Stimulated activated CD4-positive, alpha-beta T cell treated with anti-CD3 and anti-CD28 coated beads, Interleukin-1b, Interleukin-23, amount 100 ng/mL, for 1 hour (primary cell): Measurements from ENCODE around the gene CRELD2.

Experiments used
- DNase-seq, 2 donors: peaks; one replicate each; pipeline ENCODE4 v3.0.0-alpha.2; 2020; ENCODE audit warnings: low read depth in 2 of 2

The CRELD2 gene

DNA sequence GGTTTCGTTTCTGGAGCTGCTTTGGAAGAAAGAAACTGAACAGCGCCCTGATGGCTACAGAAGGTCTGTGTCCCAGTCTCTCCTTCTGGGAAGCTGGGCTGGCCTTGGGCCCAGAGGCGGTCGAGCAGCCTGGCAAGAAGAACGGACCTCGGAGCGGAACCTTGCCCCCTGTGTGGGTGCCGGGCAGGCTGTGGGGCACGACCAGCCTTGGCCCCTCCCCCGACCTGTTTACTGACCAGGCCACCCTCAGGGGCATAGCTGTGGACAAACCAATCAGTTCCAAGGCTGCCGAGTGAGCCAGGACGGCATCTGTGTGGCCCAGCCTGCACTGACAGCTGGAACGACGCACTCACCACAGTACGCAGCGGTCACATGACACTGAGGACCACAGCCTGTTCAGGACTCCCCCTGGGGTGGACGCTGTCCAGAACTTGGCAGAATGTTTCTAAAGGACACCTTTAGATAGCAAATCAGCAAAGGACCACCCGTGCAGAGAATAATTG is 49.3 kb downstream of the CRELD2 start:
- no peak for DNase-seq

- no peak for DNase-seq
These were observed 49.9 kb downstream of the CRELD2 start for GRCh38 chr22:49968313-49968830.

DNA sequence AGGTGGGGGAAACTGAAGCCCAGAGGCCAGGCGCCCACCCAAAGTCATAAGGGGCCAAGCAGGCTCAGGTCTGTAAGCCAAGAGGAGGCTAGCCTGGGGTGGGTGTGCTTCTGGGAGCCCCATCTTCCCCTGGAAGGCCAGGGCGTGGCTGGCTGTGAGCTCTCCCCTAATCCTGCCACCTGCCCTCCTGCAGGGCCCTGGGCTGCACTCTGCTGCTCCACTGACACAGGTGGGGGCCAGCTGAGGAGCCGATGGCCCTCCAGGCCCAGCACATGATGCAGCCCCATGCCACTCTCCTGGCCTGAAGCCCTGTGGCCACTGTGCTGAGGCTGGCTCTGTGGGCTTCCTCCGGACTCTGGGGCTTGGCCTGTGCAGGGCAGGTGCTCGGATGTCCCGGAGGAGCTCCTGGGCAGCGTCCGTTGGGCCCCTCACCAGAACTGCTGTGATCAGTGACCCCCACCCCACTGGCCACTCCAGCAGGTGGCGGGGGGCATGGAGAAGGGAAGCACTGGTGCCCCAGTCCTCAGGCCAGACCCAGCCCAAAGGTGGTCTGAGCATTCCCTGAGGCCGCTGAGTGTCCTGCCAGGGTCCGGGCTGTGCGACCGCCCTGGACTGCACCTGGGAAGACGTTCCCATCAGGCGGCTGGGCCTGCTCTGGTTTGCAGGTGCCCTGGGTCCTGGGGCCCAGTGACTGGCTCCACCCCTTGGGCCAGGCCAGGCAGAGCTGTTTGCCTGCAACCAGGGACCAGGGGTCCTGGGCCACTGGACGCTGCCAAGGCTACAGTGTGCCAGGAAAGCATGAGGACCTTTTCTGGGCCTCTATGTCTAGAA is 50.6 kb downstream of the CRELD2 start:
- DNase-seq, result no peak

DNA sequence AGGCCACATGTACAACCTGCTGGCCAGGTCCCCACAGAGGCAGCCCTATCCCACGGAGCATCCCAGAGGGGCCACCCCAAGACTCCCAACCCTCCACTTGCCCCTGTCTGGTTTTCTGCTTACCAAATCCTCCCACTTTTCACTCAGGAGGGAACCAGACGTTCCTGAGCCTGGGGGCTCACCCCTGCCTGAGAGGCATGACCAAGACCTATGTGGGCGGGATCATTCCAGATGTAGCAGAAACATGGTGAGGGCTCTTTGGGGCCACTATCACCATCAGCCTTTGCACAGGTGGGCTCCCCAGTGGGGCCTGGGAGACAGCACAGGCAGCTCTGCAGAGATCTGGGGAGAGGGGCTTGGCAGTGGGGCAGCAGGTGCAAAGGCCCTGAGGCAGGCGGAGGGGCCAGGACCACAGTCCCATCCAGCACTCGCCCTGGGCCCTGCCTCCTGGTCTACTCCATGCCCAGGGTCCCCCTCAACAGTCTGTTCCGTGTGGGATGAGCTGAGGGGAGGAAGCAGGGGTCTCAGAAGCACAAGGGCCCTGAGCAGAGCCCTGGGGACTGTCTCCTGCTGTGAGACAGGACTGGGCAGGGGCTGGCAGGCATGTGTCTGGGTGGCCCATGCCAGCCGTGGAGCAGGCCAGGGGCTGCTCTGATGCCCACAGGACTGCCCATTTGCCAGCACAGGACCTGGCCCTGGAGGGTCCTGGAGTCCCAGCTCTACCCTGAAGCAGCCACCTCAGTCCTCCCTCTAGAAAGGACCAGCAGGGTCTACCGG is 51.5 kb downstream of the CRELD2 start:
- DNase-seq, result no peak

GRCh38 chr22:49970528-49971231 is 52.2 kb downstream of the CRELD2 start:
- DNase-seq, result peak; percentile 89 to 90

GRCh38 chr22:49971232-49972162 is 53.1 kb downstream of the CRELD2 start:
- DNase-seq, result no peak

GRCh38 chr22:49972163-49973017 is 54.0 kb downstream of the CRELD2 start:
- no peak for DNase-seq

DNA sequence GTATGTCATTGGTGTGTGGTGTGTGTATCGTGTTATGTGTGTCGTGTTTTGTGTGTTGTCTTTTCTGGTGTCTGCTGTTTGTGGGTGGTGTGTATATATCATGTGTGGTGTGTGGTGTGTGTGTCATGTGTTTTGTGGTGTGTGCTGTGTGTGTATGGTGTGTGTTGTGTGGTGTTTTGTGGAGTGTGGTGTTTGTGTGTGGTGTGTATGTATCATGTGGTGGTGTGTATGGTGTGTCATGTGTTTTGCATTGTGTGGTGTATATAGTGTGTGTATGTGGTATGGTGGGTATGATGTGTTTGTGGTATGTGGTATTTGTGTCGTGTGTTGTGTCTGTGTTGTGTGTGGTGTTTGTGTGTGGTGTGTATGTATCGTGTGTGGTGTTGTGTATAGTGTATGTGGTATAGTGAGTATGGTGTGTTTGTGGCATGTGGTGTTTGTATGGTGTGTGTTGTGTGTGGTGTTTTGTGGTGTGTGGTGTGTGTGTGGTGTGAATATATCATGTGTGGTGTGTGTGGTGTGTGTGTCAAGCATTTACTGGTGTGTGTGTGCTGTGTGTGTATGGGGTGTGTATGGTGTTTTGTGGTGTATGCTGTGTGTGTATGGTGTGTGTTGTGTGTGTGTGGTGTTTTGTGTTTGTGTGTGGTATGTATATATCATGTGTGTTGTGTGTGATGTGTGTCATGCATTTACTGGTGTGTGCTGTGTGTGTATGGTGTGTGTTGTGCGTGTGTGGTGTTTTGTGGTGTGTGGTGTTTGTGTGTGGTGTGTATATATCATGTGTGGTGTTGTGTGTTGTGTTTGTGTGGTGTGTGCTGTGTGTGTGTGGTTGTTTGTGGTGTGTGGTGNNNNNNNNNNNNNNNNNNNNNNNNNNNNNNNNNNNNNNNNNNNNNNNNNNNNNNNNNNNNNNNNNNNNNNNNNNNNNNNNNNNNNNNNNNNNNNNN is 54.9 kb downstream of the CRELD2 start:
- no peak for DNase-seq

GRCh38 chr22:49975543-49976389 is 57.3 kb downstream of the CRELD2 start:
- no peak for DNase-seq

- no peak for DNase-seq
These were observed 58.2 kb downstream of the CRELD2 start for GRCh38 chr22:49976439-49977175.
